Measurements from ENCODE around the gene IDS. TPM values are rescaled to one million over a fixed set of nuclear protein-coding genes. Genes with fewer than 3 reads are reported as not detected.
"Not testable (repeated sequence)": the region's sequence is repeated elsewhere in the genome, so short reads cannot be mapped to it uniquely, and the experiment has no call there.

IDS gene, protein sequence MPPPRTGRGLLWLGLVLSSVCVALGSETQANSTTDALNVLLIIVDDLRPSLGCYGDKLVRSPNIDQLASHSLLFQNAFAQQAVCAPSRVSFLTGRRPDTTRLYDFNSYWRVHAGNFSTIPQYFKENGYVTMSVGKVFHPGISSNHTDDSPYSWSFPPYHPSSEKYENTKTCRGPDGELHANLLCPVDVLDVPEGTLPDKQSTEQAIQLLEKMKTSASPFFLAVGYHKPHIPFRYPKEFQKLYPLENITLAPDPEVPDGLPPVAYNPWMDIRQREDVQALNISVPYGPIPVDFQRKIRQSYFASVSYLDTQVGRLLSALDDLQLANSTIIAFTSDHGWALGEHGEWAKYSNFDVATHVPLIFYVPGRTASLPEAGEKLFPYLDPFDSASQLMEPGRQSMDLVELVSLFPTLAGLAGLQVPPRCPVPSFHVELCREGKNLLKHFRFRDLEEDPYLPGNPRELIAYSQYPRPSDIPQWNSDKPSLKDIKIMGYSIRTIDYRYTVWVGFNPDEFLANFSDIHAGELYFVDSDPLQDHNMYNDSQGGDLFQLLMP
- 100 to 1,000 TPM in 1 of 2 donors, 10 to 100 TPM in 1; 96.0 to 129 TPM for total RNA-seq

DNA sequence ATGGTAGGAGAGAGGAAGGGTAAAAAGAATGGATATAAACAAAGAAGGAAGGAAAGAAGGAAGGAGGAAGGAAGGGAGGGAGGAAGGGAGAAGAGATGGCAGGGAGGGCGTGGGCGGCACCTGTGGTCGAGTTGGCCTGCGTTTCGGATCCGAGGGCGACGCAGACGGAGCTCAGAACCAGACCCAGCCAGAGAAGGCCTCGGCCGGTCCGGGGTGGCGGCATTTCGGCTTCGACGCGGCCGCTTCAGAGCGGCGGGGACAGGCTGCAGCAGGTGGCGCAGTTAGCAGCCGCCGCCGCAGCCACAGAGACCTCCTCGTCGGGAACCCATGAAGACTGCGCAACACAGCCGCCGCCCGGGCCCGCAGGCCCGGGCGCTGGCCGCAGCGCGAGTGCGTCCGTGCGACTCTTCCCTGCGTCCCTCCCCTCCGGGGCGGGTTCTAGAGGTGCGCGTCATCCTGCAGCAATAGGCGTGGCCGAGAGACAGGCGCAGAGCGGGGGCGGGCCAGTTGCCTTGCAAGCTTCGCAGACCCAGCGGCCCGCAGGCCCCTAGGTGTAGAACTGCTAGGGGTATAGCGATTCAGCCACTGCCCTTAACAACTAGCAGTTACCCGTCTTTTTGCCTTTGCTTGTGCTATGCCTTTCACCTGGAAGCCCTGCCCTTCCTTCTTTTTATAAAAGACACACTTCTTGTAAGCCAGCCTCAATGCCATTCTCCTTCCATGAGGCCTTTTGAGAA is at the start of gene IDS:
IDS (minus strand) TSS at position 392 of the 737 bp plus-strand sequence; CDS start at position 223, 169 bp downstream.
- peak; percentile 90 to 92 for ATAC-seq
- peak; percentile 92 for DNase-seq (ENCODE audit: low spot score)
- peak within 1 kb of the TSS; percentile 99 for H3K4me3 Mint-ChIP-seq
- peaks cover 22 to 30% of the 10 kb centered on the region in 2 donors for H3K4me1 Mint-ChIP-seq (ENCODE audit: low read depth in 2 of 2)
- H3K36me3 Mint-ChIP-seq: peaks cover 6% of the 10 kb centered on the region
- peak within 1 kb of the TSS; percentile 88 to 94 for H3K27ac Mint-ChIP-seq
- H3K9me3 Mint-ChIP-seq: no peaks in the 10 kb centered on the region
- peaks cover 0 to 9% of the 10 kb centered on the region in 2 donors for H3K27me3 Mint-ChIP-seq

- H3K27ac Mint-ChIP-seq; H3K36me3 Mint-ChIP-seq; H3K27me3 Mint-ChIP-seq; H3K9me3 Mint-ChIP-seq; DNase-seq (ENCODE audit: low spot score); H3K4me3 Mint-ChIP-seq; H3K4me1 Mint-ChIP-seq (ENCODE audit: low read depth in 2 of 2): not testable (repeated sequence)
- peak in 1 of 2 donors; percentile 41 for ATAC-seq
These were observed 46.8 kb upstream of the IDS start for GRCh38 chrX:149551939-149552248.

GRCh38 chrX:149551245-149551938 is 46.3 kb upstream of the IDS start:
- not testable (repeated sequence) for H3K4me1 Mint-ChIP-seq (ENCODE audit: low read depth in 2 of 2); H3K9me3 Mint-ChIP-seq; H3K27me3 Mint-ChIP-seq; DNase-seq (ENCODE audit: low spot score); H3K4me3 Mint-ChIP-seq; H3K27ac Mint-ChIP-seq; H3K36me3 Mint-ChIP-seq
- peak in 1 of 2 donors; percentile 51 for ATAC-seq

DNA sequence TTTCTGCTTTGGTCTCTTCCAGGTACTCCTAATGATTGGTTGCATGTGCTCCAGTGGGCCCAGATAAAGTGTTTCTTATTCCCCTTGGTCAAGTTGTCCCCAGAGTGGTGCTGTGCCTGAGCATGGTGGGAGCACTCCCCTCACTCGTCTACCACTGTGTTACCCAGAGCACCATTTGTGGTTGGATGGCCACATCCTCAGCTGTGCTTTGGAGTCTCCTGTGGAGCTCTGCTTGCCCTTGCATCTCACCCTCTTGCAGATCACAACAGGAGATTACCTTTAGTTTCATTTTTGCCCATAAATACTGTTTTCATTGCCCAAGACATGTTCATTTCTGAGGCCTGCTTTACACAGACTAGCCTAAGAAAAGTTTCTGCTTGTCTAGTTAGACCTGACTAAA is 45.3 kb upstream of the IDS start:
- not testable (repeated sequence) for H3K27me3 Mint-ChIP-seq; H3K27ac Mint-ChIP-seq; H3K9me3 Mint-ChIP-seq; H3K4me1 Mint-ChIP-seq (ENCODE audit: low read depth in 2 of 2); DNase-seq (ENCODE audit: low spot score); H3K36me3 Mint-ChIP-seq; H3K4me3 Mint-ChIP-seq
- peak; percentile 55 to 65 for ATAC-seq

DNA sequence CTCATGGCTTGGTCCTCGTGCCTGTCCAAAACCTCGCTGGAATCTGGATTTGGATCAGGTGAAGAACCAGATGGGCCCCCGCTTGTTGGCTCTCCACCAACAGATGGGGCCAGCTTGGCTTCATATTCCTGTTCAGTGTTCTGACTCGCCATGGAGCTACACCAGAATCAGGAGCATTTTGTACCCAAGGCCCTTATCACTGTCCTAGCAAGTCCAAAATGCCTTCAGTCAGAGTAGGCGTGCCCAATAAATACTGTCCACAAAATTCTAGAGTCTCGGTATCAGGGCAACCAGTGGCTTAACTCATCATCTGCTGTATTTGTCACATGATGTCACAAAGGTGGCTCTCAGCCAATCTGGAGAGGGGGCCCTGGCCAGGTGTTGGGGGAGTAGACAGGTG is 44.6 kb upstream of the IDS start, which contains the start of gene HSFX3:
HSFX3 (minus strand) TSS at position 224 of the 400 bp plus-strand sequence; CDS start at position 152, 72 bp downstream.
- H3K36me3 Mint-ChIP-seq; H3K9me3 Mint-ChIP-seq; H3K4me3 Mint-ChIP-seq; H3K4me1 Mint-ChIP-seq (ENCODE audit: low read depth in 2 of 2); DNase-seq (ENCODE audit: low spot score); ATAC-seq; H3K27ac Mint-ChIP-seq; H3K27me3 Mint-ChIP-seq: not testable (repeated sequence)

DNA sequence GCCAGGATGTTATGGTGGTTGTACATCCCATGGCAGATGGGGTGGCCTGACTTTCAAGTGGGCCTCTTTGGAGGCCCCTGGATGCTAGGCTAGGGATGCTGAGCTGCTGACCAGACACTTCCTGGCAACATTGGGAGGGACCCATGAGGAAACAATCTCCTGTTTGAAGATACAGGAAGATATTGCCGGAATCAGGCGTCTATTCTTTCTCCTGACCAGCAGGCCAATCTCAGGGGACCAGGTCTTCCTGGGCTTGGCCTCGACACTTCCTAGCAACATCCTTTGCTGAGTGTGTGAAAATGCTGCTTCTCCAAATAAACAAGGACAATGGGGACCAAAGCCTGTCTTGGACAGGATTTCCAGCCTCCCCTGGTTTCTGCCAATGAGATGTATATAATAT is 42.7 kb upstream of the IDS start:
- not testable (repeated sequence) for H3K4me1 Mint-ChIP-seq (ENCODE audit: low read depth in 2 of 2); H3K4me3 Mint-ChIP-seq; ATAC-seq; DNase-seq (ENCODE audit: low spot score); H3K27ac Mint-ChIP-seq; H3K36me3 Mint-ChIP-seq; H3K27me3 Mint-ChIP-seq; H3K9me3 Mint-ChIP-seq

DNA sequence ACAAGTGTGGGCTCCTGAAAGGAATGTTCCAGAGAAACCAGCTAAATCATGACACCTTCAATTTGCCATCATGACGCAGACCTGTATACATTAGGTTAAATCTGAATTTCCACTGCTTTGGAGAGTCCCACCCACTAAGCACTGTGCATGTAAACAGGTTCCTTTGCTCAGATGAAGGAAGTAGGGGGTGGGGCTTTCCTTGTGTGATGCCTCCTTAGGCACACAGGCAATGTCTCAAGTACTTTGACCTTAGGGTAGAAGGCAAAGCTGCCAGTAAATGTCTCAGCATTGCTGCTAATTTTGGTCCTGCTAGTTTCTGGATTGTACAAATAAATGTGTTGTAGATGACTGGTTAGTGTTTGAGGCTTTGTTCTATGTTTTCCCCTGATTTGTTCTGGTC is 41.9 kb upstream of the IDS start:
- H3K27ac Mint-ChIP-seq; ATAC-seq; H3K4me1 Mint-ChIP-seq (ENCODE audit: low read depth in 2 of 2); H3K4me3 Mint-ChIP-seq; DNase-seq (ENCODE audit: low spot score); H3K9me3 Mint-ChIP-seq; H3K27me3 Mint-ChIP-seq; H3K36me3 Mint-ChIP-seq: not testable (repeated sequence)

GRCh38 chrX:149545545-149546543 is 40.7 kb upstream of the IDS start:
- not testable (repeated sequence) for H3K4me1 Mint-ChIP-seq (ENCODE audit: low read depth in 2 of 2); H3K27ac Mint-ChIP-seq; H3K27me3 Mint-ChIP-seq; H3K4me3 Mint-ChIP-seq; H3K36me3 Mint-ChIP-seq; DNase-seq (ENCODE audit: low spot score); ATAC-seq; H3K9me3 Mint-ChIP-seq

DNA sequence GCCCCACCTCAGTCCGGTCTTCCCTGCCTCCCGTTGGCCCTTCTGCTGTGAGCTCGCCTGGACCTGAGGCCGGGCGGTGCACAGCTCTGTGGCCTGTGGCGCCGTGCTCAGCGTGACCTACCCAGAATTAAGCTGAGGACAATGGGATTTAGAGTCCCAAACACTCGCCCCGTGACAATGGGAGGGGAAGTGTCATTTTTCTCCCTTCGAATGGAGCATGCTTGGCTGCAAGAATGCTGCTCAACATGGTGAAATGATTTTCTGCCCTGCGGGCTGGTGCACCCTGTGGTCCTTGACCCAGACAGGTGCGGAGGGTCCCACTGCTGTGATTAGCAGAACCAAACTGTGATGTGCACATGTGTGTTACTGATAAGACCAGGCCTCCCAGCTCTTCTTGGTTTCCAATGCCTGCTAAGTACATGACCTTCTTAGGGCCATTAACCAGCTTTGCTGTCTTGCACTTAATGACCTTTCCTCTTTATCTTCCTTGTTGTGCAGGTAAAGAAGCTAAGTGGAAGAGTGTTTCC is 36.5 kb upstream of the IDS start:
- no peaks in the 10 kb centered on the region for H3K36me3 Mint-ChIP-seq
- no peaks in the 10 kb centered on the region for H3K9me3 Mint-ChIP-seq
- H3K27me3 Mint-ChIP-seq: no peaks in the 10 kb centered on the region
- no peak for DNase-seq (ENCODE audit: low spot score)
- no peak for ATAC-seq
- H3K4me3 Mint-ChIP-seq: peak overlapping the region; percentile 99
- H3K27ac Mint-ChIP-seq: peak overlapping the region; percentile 92 to 96
- H3K4me1 Mint-ChIP-seq (ENCODE audit: low read depth in 2 of 2): peaks cover 8 to 11% of the 10 kb centered on the region in 2 donors

- Mint-ChIP-seq H3K36me3 (no peaks in the 10 kb centered on the region), H3K9me3 (no peaks in the 10 kb centered on the region), H3K27ac (peak within 1 kb of the TSS; percentile 92 to 96), H3K4me1 (ENCODE audit: low read depth in 2 of 2) (peaks cover 8 to 11% of the 10 kb centered on the region in 2 donors), H3K27me3 (no peaks in the 10 kb centered on the region), H3K4me3 (peak within 1 kb of the TSS; percentile 99)
- ATAC-seq (peak; percentile 81 to 86), DNase-seq (ENCODE audit: low spot score) (peak; percentile 92)
These were observed 35.8 kb upstream of the IDS start, which contains the start of gene EOLA1 for GRCh38 chrX:149540621-149541520. Gene EOLA1 (plus strand): TSS chrX:149541012. CDS start chrX:149545631, 4,619 bp downstream.

- peak overlapping the region; percentile 99 for H3K4me3 Mint-ChIP-seq
- H3K4me1 Mint-ChIP-seq (ENCODE audit: low read depth in 2 of 2): peaks cover 8 to 11% of the 10 kb centered on the region in 2 donors
- ATAC-seq: peak; percentile 84 to 85
- peak overlapping the region; percentile 92 to 96 for H3K27ac Mint-ChIP-seq
- H3K9me3 Mint-ChIP-seq: no peaks in the 10 kb centered on the region
- no peaks in the 10 kb centered on the region for H3K36me3 Mint-ChIP-seq
- peak; percentile 89 for DNase-seq (ENCODE audit: low spot score)
- no peaks in the 10 kb centered on the region for H3K27me3 Mint-ChIP-seq
These were observed 35.1 kb upstream of the IDS start for GRCh38 chrX:149540131-149540620.
